Progenitor cell of endocrine pancreas (in vitro differentiated cells): Measurements from ENCODE around the gene COL4A1. TPM values are rescaled to one million over a fixed set of nuclear protein-coding genes. Genes with fewer than 3 reads are reported as not detected.

ENCODE experiments used
- DNase-seq: peaks from one replicate; pipeline ENCODE4 v3.0.0; 2021; ENCODE audit warnings: low spot score; ENCODE audit not compliant: unreplicated experiment
- H3K27ac Mint-ChIP-seq: 2 replicates; pipeline ENCODE4 v1.8.0; 2021; ENCODE audit warnings: mild to moderate bottlenecking, moderate library complexity, mixed read lengths
- H3K27me3 Mint-ChIP-seq: 2 replicates; pipeline ENCODE4 v1.8.0; 2021; ENCODE audit warnings: mixed read lengths
- H3K36me3 Mint-ChIP-seq: 2 replicates; pipeline ENCODE4 v1.8.0; 2022; ENCODE audit warnings: mixed read lengths; ENCODE audit not compliant: insufficient read depth
- H3K4me1 Mint-ChIP-seq: 2 replicates; pipeline ENCODE4 v1.8.0; 2021; ENCODE audit warnings: low read depth, mixed read lengths
- H3K4me3 Mint-ChIP-seq: 2 replicates; pipeline ENCODE4 v1.8.0; 2021; ENCODE audit warnings: low read depth, mild to moderate bottlenecking, moderate library complexity, mixed read lengths
- H3K9me3 Mint-ChIP-seq: 2 replicates; pipeline ENCODE4 v1.8.0; 2021; ENCODE audit warnings: low read depth, mixed read lengths
- CTCF ChIP-seq: fragments of 200-600 bp; sonication (generic); IDR thresholded peaks from one replicate; pipeline ENCODE4 v1.5.0; 2021; ENCODE audit warnings: antibody characterized with exemption, mild to moderate bottlenecking; ENCODE audit not compliant: unreplicated experiment
- total RNA-seq: library from RNA; stranded (reverse); gene quantifications from 2 replicates; pipeline ENCODE4 v1.2.1, GENCODE V29; 2021

The COL4A1 gene
- total RNA-seq, 1 donor from 2014 or later, result 81.3 TPM

GRCh38 chr13:110183910-110184309 is 123.0 kb downstream of the COL4A1 start:
- peaks cover 34% of the 10 kb centered on the region for H3K4me1 Mint-ChIP-seq
- no peak overlapping the region for H3K27ac Mint-ChIP-seq
- no peaks in the 10 kb centered on the region for H3K27me3 Mint-ChIP-seq
- no peak for TF ChIP-seq CTCF
- no peaks in the 10 kb centered on the region for H3K9me3 Mint-ChIP-seq
- no peak overlapping the region for H3K4me3 Mint-ChIP-seq
- no peak for DNase-seq
- H3K36me3 Mint-ChIP-seq, result peaks cover 27% of the 10 kb centered on the region

DNA sequence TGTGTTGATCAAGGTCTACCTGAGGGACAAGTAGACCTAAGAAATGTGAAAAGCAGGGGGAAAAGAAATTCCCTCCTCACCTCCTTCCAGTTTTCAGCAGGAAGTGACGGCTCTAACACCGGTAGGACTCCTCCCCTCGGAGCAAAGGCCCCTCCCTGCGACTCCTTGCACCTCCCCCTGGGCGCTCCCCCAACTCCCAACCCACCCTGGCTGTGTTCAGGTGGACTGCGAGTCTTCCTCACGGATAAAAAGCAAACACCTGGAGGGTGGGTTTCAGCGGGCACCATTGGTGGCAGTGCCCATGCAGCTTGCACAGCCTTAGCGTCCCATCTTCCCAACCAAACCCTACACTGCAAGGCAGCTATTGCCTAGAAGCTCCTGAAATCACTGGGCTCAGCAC is 124.5 kb downstream of the COL4A1 start:
- TF ChIP-seq CTCF, result no peak
- DNase-seq, result no peak
- Mint-ChIP-seq H3K27me3 (no peaks in the 10 kb centered on the region), H3K27ac (no peak overlapping the region), H3K4me1 (peaks cover 24% of the 10 kb centered on the region), H3K4me3 (no peak overlapping the region), H3K36me3 (peaks cover 29% of the 10 kb centered on the region), H3K9me3 (no peaks in the 10 kb centered on the region)

DNA sequence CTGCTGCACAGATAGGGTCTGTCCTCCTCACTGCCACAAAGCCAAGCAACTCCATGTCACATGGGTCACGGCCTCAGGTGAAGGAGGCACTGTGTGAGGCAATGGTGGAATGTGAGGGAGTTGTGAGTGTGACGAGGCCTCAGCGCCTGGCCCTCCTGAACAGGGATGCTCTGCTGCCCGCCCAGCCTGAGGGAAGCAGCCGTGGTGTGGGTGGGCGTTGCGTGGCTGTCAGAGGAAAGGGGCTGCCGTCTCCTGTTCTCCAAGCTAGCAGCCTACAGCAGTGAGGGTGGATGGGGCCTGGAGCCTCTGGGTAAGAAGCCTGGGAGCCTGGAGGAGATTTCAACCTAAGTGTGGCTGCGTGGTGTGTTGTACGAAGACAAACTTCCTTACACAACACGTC is 125.0 kb downstream of the COL4A1 start:
- H3K4me1 Mint-ChIP-seq, result peaks cover 20% of the 10 kb centered on the region
- no peaks in the 10 kb centered on the region for H3K27me3 Mint-ChIP-seq
- H3K9me3 Mint-ChIP-seq, result no peaks in the 10 kb centered on the region
- no peak for DNase-seq
- H3K4me3 Mint-ChIP-seq, result no peak overlapping the region
- no peak overlapping the region for H3K27ac Mint-ChIP-seq
- no peak for TF ChIP-seq CTCF
- H3K36me3 Mint-ChIP-seq, result peaks cover 29% of the 10 kb centered on the region

GRCh38 chr13:110179857-110180147 is 127.2 kb downstream of the COL4A1 start:
- H3K27ac Mint-ChIP-seq, result no peak overlapping the region

DNA sequence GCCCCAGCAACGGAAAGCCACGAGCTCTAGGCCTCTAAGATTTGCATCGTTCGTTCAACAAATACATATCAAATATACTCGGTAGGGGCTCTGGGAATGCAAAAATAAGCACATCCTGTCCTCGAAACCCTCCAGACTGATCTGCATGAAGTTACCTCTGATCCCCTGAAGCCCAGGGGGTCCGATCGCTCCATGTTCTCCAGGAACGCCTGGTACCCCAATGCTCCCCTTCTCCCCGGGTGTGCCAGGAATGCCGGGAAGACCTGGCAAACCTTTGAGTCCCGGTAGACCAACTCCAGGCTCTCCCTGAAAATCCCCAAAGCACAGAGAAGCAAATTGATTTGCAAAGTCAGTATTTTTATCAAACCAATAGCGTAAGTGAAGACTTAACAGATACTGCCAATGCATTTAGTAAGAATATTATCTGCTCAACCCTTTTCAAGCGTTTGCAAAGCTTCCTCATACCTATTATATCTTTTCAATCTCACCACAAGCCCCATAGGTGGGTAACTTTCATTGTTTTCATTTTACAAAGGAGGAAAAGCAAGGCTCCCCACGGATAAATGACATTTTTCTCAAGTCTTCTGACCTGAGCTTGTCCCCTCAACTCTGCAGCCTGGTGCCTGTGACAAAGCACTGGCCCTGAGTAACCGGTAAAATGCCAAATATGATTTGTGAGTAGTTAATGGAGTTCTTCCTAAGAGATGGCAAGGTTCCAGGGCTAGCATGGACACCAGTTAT is 127.7 kb downstream of the COL4A1 start:
- Mint-ChIP-seq H3K4me3 (no peak overlapping the region), H3K27ac (no peak overlapping the region)

More at GRCh38 chr13:110179857-110180147, 127.2 kb downstream of the COL4A1 start:
- H3K36me3 Mint-ChIP-seq, result peaks cover 35% of the 10 kb centered on the region
- H3K27me3 Mint-ChIP-seq, result no peaks in the 10 kb centered on the region
- TF ChIP-seq CTCF, result no peak
- no peaks in the 10 kb centered on the region for H3K9me3 Mint-ChIP-seq
- no peak overlapping the region for H3K4me3 Mint-ChIP-seq
- DNase-seq, result no peak
- peaks cover 3% of the 10 kb centered on the region for H3K4me1 Mint-ChIP-seq

More for the DNA sequence above, 127.7 kb downstream of the COL4A1 start:
- TF ChIP-seq CTCF, result no peak
- no peak for DNase-seq
- H3K27me3 Mint-ChIP-seq, result no peaks in the 10 kb centered on the region
- H3K4me1 Mint-ChIP-seq, result peaks cover 2% of the 10 kb centered on the region
- H3K9me3 Mint-ChIP-seq, result no peaks in the 10 kb centered on the region
- H3K36me3 Mint-ChIP-seq, result peaks cover 38% of the 10 kb centered on the region
